WI38 (cell line): Measurements from ENCODE around the gene SLCO4A1.

Experiments used
- H3K4me3 ChIP-seq: 2 replicates; pipeline ENCODE4 v1.5.1; 2011; ENCODE audit warnings: low read depth, mild to moderate bottlenecking, control low read depth, low read length
- TF ChIP-seq, protein P1 (sequence below): IDR thresholded peaks from 2 replicates; pipeline ENCODE4 v1.5.1; 2012; ENCODE audit warnings: low read depth, mild to moderate bottlenecking, control low read depth, low read length

The SLCO4A1 gene

DNA sequence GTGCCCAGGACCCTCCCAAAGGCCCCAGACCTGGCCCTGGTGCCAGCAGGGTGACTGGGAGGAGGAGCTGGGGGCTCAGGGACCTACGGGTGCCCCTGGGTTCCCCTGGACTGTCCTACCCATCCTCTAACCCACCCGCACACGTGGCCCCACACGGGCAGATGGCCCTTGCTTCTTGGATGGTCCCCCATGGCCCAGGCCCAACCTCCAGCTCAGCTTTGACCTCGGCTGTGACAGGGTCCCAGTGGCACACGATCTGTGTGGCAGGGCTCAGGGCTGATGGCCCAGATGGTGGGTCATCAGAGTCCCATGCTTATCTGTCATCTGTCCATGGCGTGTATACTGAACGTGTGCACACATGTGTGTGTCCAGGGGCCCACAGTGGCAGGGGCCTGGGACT lies 70.3 kb downstream of the SLCO4A1 start:
- TF ChIP-seq, protein P1, sequence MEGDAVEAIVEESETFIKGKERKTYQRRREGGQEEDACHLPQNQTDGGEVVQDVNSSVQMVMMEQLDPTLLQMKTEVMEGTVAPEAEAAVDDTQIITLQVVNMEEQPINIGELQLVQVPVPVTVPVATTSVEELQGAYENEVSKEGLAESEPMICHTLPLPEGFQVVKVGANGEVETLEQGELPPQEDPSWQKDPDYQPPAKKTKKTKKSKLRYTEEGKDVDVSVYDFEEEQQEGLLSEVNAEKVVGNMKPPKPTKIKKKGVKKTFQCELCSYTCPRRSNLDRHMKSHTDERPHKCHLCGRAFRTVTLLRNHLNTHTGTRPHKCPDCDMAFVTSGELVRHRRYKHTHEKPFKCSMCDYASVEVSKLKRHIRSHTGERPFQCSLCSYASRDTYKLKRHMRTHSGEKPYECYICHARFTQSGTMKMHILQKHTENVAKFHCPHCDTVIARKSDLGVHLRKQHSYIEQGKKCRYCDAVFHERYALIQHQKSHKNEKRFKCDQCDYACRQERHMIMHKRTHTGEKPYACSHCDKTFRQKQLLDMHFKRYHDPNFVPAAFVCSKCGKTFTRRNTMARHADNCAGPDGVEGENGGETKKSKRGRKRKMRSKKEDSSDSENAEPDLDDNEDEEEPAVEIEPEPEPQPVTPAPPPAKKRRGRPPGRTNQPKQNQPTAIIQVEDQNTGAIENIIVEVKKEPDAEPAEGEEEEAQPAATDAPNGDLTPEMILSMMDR: no peak
- H3K4me3 ChIP-seq: no peak overlapping the region

DNA sequence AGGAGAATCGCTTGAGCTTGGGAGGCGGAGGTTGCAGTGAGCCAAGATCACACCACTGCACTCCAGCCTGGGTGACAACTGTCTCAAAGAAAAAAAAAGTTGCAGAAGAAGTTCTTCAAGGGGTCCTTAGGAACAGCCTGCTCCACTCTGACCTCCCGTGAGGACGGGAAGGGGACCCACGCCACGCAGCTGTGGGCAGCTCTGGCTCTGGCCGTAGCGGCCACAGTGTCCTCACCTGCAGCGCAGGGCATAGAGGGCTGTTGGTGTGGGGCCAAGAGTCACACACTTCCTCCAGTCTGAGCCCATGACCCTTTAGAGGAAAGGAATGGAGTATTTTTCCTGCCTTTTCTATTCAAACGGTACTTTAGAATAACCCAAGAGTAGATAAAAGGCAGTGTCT lies 71.7 kb downstream of the SLCO4A1 start:
- no peak overlapping the region for H3K4me3 ChIP-seq
- TF ChIP-seq, protein P1: no peak

- TF ChIP-seq, protein P1: no peak
- no peak overlapping the region for H3K4me3 ChIP-seq
Measured at GRCh38 chr20:62714799-62715198, 72.5 kb downstream of the SLCO4A1 start.

- no peak overlapping the region for H3K4me3 ChIP-seq
- TF ChIP-seq, protein P1: no peak
Measured at GRCh38 chr20:62715201-62715600, 72.9 kb downstream of the SLCO4A1 start.

GRCh38 chr20:62716198-62716940 lies 74.1 kb downstream of the SLCO4A1 start:
- TF ChIP-seq, protein P1: no peak
- no peak overlapping the region for H3K4me3 ChIP-seq

DNA sequence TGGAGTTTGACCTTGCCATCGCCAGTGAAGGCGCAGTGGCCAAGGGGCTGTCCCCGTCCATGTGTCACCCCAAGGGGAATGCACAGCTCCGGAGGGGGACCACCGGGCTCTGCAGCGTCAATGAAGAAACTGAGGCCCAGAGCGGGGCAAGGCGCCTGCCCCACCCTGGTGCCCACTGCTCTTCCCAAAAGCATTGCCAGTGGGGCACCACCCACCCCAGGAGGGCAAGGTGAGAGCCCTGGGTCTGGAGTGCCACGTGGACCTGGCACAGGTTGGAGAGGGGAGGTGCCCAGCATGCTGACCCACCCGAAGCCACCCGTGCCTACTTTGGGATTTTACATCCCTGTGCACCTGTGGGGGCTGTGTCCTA lies 74.6 kb downstream of the SLCO4A1 start:
- TF ChIP-seq, protein P1: no peak

GRCh38 chr20:62717933-62718332 lies 75.6 kb downstream of the SLCO4A1 start:
- TF ChIP-seq, protein P1: no peak
- no peak overlapping the region for H3K4me3 ChIP-seq

More for the DNA sequence above, 74.6 kb downstream of the SLCO4A1 start:
- no peak overlapping the region for H3K4me3 ChIP-seq
